HT-29 (cell line): ENCODE data around the gene PRKG1. TPM values are rescaled to one million over a fixed set of nuclear protein-coding genes. Genes with fewer than 3 reads are reported as not detected.
"Not testable (repeated sequence)": the region's sequence is repeated elsewhere in the genome, so short reads cannot be mapped to it uniquely, and the experiment has no call there.

Experiments
- DNase-seq: peaks from one replicate; pipeline ENCODE4 v3.0.0-alpha.2; 2015; ENCODE audit warnings: low spot score
- total RNA-seq: library from RNA; depleted of rRNA; stranded (reverse); fragments of >200 nt; shearing (Covaris generic); gene quantifications from 2 replicates; pipeline ENCODE4 v1.2.3, GENCODE V29; 2014

The PRKG1 gene
- total RNA-seq, 1 experiment from 2014 or later = not detected

- no peak for DNase-seq
These were observed 303.0 kb downstream of the PRKG1 start for GRCh38 chr10:51377070-51377931.

- DNase-seq = no peak
These were observed 303.8 kb downstream of the PRKG1 start for GRCh38 chr10:51377932-51378599.

- no peak for DNase-seq
These were observed 307.9 kb downstream of the PRKG1 start for GRCh38 chr10:51382181-51382580.

- DNase-seq = no peak
These were observed 310.7 kb downstream of the PRKG1 start for GRCh38 chr10:51384971-51385370.

- DNase-seq = no peak
These were observed 312.1 kb downstream of the PRKG1 start for GRCh38 chr10:51386248-51386885.

GRCh38 chr10:51389415-51390321 lies 315.4 kb downstream of the PRKG1 start:
- peak; percentile 32 for DNase-seq

- not testable (repeated sequence) for DNase-seq
These were observed 318.7 kb downstream of the PRKG1 start for GRCh38 chr10:51393006-51393405.

- no peak for DNase-seq
These were observed 319.8 kb downstream of the PRKG1 start for GRCh38 chr10:51394039-51394438.

GRCh38 chr10:51397244-51397643 lies 323.0 kb downstream of the PRKG1 start:
- no peak for DNase-seq

- no peak for DNase-seq
These were observed 323.4 kb downstream of the PRKG1 start for GRCh38 chr10:51397695-51398094.

- DNase-seq = no peak
These were observed 325.6 kb downstream of the PRKG1 start for GRCh38 chr10:51399840-51400239.

GRCh38 chr10:51400392-51401096 lies 326.3 kb downstream of the PRKG1 start:
- DNase-seq = no peak

- DNase-seq = no peak
These were observed 329.2 kb downstream of the PRKG1 start for GRCh38 chr10:51403521-51403920.

- DNase-seq = no peak
These were observed 331.5 kb downstream of the PRKG1 start for GRCh38 chr10:51405580-51406351.

GRCh38 chr10:51406581-51406980 lies 332.3 kb downstream of the PRKG1 start:
- DNase-seq = no peak

- no peak for DNase-seq
These were observed 342.2 kb downstream of the PRKG1 start for GRCh38 chr10:51416494-51416893.

GRCh38 chr10:51419196-51420093 lies 345.2 kb downstream of the PRKG1 start:
- no peak for DNase-seq

GRCh38 chr10:51421853-51422252 lies 347.6 kb downstream of the PRKG1 start:
- no peak for DNase-seq
